Cardiac fibroblast (primary cell): Measurements from ENCODE around the gene RUFY1.

Source experiments
- DNase-seq, 2 donors: peaks; one replicate each; pipeline versions ENCODE4 v3.0.0 to v3.0.0-alpha.2; 2010; ENCODE audit warnings: low read depth in 2 of 2
- H3K4me3 ChIP-seq, 2 donors: replicated peaks in 1 of 2; 1 replicate in 1 of 2; 2 replicates in 1 of 2; pipeline ENCODE4 v1.5.1; 2011; ENCODE audit warnings: low read depth in 2 of 2, low read length in 2 of 2, mild to moderate bottlenecking in 2 of 2, moderate library complexity in 1 of 2
- CTCF ChIP-seq: IDR thresholded peaks from one replicate; pipeline ENCODE4 v1.5.1; 2011; ENCODE audit warnings: low read depth, mild to moderate bottlenecking, low read length, inconsistent platforms

The RUFY1 gene

GRCh38 chr5:179617930-179618329 is 67.6 kb downstream of the RUFY1 start:
- DNase-seq, result no peak
- no peak overlapping the region for H3K4me3 ChIP-seq
- TF ChIP-seq CTCF, result no peak

DNA sequence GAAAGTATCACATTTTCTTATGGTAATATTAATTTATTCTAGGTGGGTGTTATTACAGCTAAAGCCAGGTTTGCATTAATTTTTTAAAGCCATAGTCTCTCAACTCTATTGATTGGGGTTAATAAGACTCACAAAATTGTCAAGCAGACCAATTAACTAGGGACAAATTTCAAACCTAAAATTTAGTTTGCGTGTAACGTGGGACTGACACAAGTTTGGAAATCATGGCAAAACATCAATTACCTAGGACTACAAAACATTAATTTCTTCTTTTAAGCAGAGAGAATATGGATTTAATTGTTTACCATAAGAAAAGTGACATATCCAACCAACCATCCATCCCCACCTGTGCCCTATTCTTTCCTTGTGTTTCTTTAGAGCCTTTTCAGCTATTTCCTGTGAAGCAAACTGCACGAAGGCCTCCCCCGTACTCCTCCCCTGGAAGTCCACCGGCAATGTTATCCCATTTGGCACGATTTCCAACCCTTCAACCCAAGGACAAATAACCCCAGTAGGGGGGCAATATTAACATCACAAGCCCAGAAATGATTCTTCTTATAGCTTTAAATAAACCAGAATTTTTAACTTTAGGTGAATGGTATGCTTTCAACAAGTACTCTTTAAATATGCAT is 68.7 kb downstream of the RUFY1 start:
- H3K4me3 ChIP-seq, result peak overlapping the region; percentile 33 to 100
- DNase-seq, result peak; percentile 31 to 48
- no peak for TF ChIP-seq CTCF

DNA sequence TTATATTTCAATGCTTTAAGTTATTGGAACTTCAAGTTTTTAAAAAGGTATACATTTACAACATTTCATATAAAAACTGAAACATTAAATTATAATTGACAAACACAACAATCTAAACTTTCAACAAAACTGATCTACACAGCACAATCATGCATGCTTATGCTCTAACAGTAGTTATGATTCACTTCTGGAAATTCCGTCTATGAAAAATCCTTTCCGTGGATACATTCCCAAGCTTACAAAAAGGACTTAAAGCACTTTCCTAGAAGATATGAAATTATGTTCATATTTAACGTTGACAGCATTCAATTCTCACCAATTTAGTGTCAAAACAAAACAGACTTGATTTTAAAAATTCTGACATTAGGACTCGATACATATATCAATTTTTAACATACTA is 69.4 kb downstream of the RUFY1 start:
- DNase-seq, result peak in 1 of 2 donors; percentile 58
- peak overlapping the region; percentile 47 to 100 for H3K4me3 ChIP-seq

DNA sequence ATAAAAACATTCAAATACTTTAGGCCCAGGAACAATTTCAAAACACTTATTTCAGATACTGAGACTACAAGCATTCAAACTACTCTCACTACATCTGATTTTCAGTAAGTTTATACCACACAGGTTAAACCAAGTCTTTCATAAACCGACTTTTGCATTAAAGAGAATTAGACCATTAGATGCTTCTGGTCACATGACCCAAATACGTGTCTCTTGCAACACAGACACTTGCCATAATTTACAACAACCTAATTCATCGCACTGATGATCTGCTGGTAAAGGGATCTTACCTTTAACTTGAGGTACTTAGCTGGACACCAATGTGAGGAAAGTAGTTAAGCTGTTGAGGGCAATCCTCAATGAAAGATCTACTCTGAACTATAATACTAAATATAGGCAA is 69.9 kb downstream of the RUFY1 start:
- peak overlapping the region; percentile 47 to 100 for H3K4me3 ChIP-seq
- peak in 1 of 2 donors; percentile 31 for DNase-seq
- TF ChIP-seq CTCF, result no peak

More for the DNA sequence above, 69.4 kb downstream of the RUFY1 start:
- TF ChIP-seq CTCF, result no peak

DNA sequence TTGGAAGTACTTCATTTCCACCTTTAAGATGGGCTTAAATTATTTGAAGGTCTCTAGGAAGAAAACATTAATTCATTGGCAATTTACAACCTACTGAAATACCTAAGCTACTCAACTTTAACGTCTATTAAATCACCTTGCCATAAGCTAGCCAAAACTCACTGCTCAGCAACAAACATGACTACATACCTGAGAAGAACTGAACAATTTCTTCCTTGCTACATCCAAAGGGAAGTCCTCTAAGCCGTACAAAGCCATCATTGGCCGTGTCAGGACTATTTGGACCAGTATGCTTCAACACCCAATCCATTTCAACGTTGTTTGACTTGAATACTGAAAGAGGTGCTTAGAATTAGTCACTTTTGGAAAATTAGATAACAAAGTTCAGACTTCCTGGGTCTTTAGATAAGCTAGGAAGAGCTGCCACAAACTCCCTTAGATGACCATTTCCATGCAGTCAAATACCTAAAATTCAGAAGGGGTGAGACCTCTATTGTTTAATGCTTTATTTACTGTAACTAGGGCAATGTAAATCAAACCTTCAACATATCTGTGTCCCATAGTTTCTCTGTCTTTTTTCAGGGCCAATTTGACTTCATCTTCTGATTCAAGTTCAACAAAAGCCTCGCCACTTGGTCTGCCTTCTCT is 70.5 kb downstream of the RUFY1 start:
- no peak for TF ChIP-seq CTCF
- DNase-seq, result peak; percentile 37 to 39
- peak overlapping the region; percentile 47 to 100 for H3K4me3 ChIP-seq

GRCh38 chr5:179621551-179622214 is 71.3 kb downstream of the RUFY1 start:
- DNase-seq, result peak in 1 of 2 donors; percentile 29
- TF ChIP-seq CTCF, result no peak
- peak overlapping the region; percentile 47 to 100 for H3K4me3 ChIP-seq
